Duodenal mucosa (tissue), 2 donors: ENCODE data around the gene TPGS2.
"Not testable (repeated sequence)": the region's sequence is repeated elsewhere in the genome, so short reads cannot be mapped to it uniquely, and the experiment has no call there.

Experiments used
- H3K27ac ChIP-seq: one replicate; pipeline ENCODE4 v1.7.0; 2013; ENCODE audit warnings: low read depth, low read length
- H3K27me3 ChIP-seq, 2 donors: one replicate each; pipeline ENCODE4 v1.7.0; 2013; ENCODE audit warnings: low read length in 2 of 2, control low read depth in 1 of 2; ENCODE audit not compliant: insufficient read depth in 2 of 2, control insufficient read depth in 1 of 2
- H3K36me3 ChIP-seq, 2 donors: one replicate each; pipeline ENCODE4 v1.7.0; 2013; ENCODE audit warnings: low read length in 2 of 2, control low read depth in 1 of 2; ENCODE audit not compliant: insufficient read depth in 2 of 2, control insufficient read depth in 1 of 2
- H3K4me1 ChIP-seq, 2 donors: one replicate each; pipeline ENCODE4 v1.7.0; 2013; ENCODE audit warnings: low read length in 2 of 2, control low read depth in 1 of 2; ENCODE audit not compliant: insufficient read depth in 2 of 2, control insufficient read depth in 1 of 2
- H3K4me3 ChIP-seq, 2 donors: one replicate each; pipeline ENCODE4 v1.7.0; 2013; ENCODE audit warnings: low read length in 2 of 2, low read depth in 1 of 2
- H3K9ac ChIP-seq, 2 donors: one replicate each; pipeline ENCODE4 v1.7.0; 2013; ENCODE audit warnings: low read length in 2 of 2, low read depth in 1 of 2
- H3K9me3 ChIP-seq, 2 donors: one replicate each; pipeline ENCODE4 v1.7.0; 2013; ENCODE audit warnings: low read length in 2 of 2, control low read depth in 1 of 2; ENCODE audit not compliant: control insufficient read depth in 1 of 2

The TPGS2 gene

GRCh38 chr18:36828630-36829361, at the start of gene TPGS2, which contains the start of gene KIAA1328:
TSS of gene TPGS2 (minus strand) at chr18:36829002. CDS start at chr18:36828767, 235 bp downstream.
TSS of gene KIAA1328 (plus strand) at chr18:36829127. CDS start at chr18:36829139, 12 bp downstream.
- H3K27me3 ChIP-seq, result no peaks in the 10 kb centered on the region
- H3K9ac ChIP-seq, result peak within 1 kb of the TSS; percentile 78 to 91
- peak within 1 kb of the TSS; percentile 92 to 93 for H3K4me3 ChIP-seq
- no peaks in the 10 kb centered on the region for H3K36me3 ChIP-seq
- H3K9me3 ChIP-seq, result no peaks in the 10 kb centered on the region
- peak within 1 kb of the TSS; percentile 66 for H3K27ac ChIP-seq
- H3K4me1 ChIP-seq, result peaks cover 8 to 15% of the 10 kb centered on the region in 2 donors

GRCh38 chr18:36873826-36874225, 45.0 kb upstream of the TPGS2 start:
- H3K36me3 ChIP-seq, H3K9ac ChIP-seq, H3K27me3 ChIP-seq, H3K9me3 ChIP-seq, H3K4me1 ChIP-seq, H3K27ac ChIP-seq, H3K4me3 ChIP-seq: not testable (repeated sequence)

GRCh38 chr18:36872329-36872728, 43.5 kb upstream of the TPGS2 start:
- Histone ChIP-seq H3K4me1 (no peaks in the 10 kb centered on the region), H3K4me3 (no peak overlapping the region), H3K27me3 (no peaks in the 10 kb centered on the region), H3K9me3 (no peaks in the 10 kb centered on the region), H3K36me3 (no peaks in the 10 kb centered on the region), H3K9ac (no peak overlapping the region), H3K27ac (no peak overlapping the region)

- Histone ChIP-seq H3K36me3 (no peaks in the 10 kb centered on the region), H3K9ac (no peak overlapping the region)
Observed at GRCh38 chr18:36871801-36872200, 43.0 kb upstream of the TPGS2 start.

GRCh38 chr18:36867056-36867455, 38.3 kb upstream of the TPGS2 start:
- Histone ChIP-seq H3K4me3 (no peak overlapping the region), H3K27ac (no peak overlapping the region), H3K9me3 (no peaks in the 10 kb centered on the region), H3K36me3 (peaks cover 0 to 2% of the 10 kb centered on the region in 2 donors), H3K4me1 (no peaks in the 10 kb centered on the region), H3K9ac (no peak overlapping the region), H3K27me3 (no peaks in the 10 kb centered on the region)

More at GRCh38 chr18:36871801-36872200, 43.0 kb upstream of the TPGS2 start:
- no peaks in the 10 kb centered on the region for H3K4me1 ChIP-seq
- H3K9me3 ChIP-seq, result no peaks in the 10 kb centered on the region
- no peaks in the 10 kb centered on the region for H3K27me3 ChIP-seq
- no peak overlapping the region for H3K4me3 ChIP-seq
- H3K27ac ChIP-seq, result no peak overlapping the region

GRCh38 chr18:36862182-36862581, 33.4 kb upstream of the TPGS2 start:
- H3K27me3 ChIP-seq, result no peaks in the 10 kb centered on the region
- H3K4me1 ChIP-seq, result no peaks in the 10 kb centered on the region
- H3K36me3 ChIP-seq, result peaks cover 0 to 2% of the 10 kb centered on the region in 2 donors

GRCh38 chr18:36856815-36857214, 28.0 kb upstream of the TPGS2 start:
- H3K27me3 ChIP-seq, result no peaks in the 10 kb centered on the region
- peaks cover 4 to 5% of the 10 kb centered on the region in 2 donors for H3K36me3 ChIP-seq
- H3K4me3 ChIP-seq, result no peak overlapping the region
- no peak overlapping the region for H3K9ac ChIP-seq
- no peak overlapping the region for H3K27ac ChIP-seq
- H3K9me3 ChIP-seq, result no peaks in the 10 kb centered on the region
- H3K4me1 ChIP-seq, result no peaks in the 10 kb centered on the region

More at GRCh38 chr18:36862182-36862581, 33.4 kb upstream of the TPGS2 start:
- no peak overlapping the region for H3K9ac ChIP-seq
- no peak overlapping the region for H3K4me3 ChIP-seq
- no peak overlapping the region for H3K27ac ChIP-seq
- H3K9me3 ChIP-seq, result no peaks in the 10 kb centered on the region

GRCh38 chr18:36851202-36851590, 22.4 kb upstream of the TPGS2 start:
- H3K4me3 ChIP-seq, result no peak overlapping the region
- H3K9ac ChIP-seq, result no peak overlapping the region
- no peaks in the 10 kb centered on the region for H3K27me3 ChIP-seq
- no peak overlapping the region for H3K27ac ChIP-seq
- H3K9me3 ChIP-seq, result no peaks in the 10 kb centered on the region
- peaks cover 4 to 5% of the 10 kb centered on the region in 2 donors for H3K36me3 ChIP-seq
- H3K4me1 ChIP-seq, result no peaks in the 10 kb centered on the region

- no peak overlapping the region for H3K9ac ChIP-seq
- H3K36me3 ChIP-seq, result peaks cover 4 to 5% of the 10 kb centered on the region in 2 donors
- H3K4me1 ChIP-seq, result no peaks in the 10 kb centered on the region
- no peak overlapping the region for H3K27ac ChIP-seq
- no peaks in the 10 kb centered on the region for H3K27me3 ChIP-seq
- no peaks in the 10 kb centered on the region for H3K9me3 ChIP-seq
- H3K4me3 ChIP-seq, result no peak overlapping the region
Observed at GRCh38 chr18:36850527-36851201, 21.9 kb upstream of the TPGS2 start.

GRCh38 chr18:36849288-36850006, 20.6 kb upstream of the TPGS2 start:
- H3K4me1 ChIP-seq, result no peaks in the 10 kb centered on the region
- no peaks in the 10 kb centered on the region for H3K9me3 ChIP-seq
- H3K36me3 ChIP-seq, result peaks cover 4 to 5% of the 10 kb centered on the region in 2 donors
- no peak overlapping the region for H3K27ac ChIP-seq
- H3K27me3 ChIP-seq, result no peaks in the 10 kb centered on the region
- H3K9ac ChIP-seq, result no peak overlapping the region
- H3K4me3 ChIP-seq, result no peak overlapping the region
